H1 (cell line): ENCODE results near the gene SBF1. TPM values are rescaled to one million over a fixed set of nuclear protein-coding genes. Genes with fewer than 3 reads are reported as not detected.

Experiments
- CTCF ChIA-PET: fragments of 300-600 bp; sonication (Branson Sonifier 250); formaldehyde crosslinking; loops from one replicate; lab custom pipeline; 2021; ENCODE audit not compliant: partially characterized antibody; lab: Charles Lee
- POLR2A ChIA-PET: fragments of 300-600 bp; sonication (Branson Sonifier 250); formaldehyde crosslinking; loops from one replicate; lab custom pipeline; 2021; ENCODE audit warnings: inconsistent platforms; ENCODE audit not compliant: partially characterized antibody; lab: Charles Lee
- DNase-seq, 2 experiments: peaks; one replicate each; pipeline versions ENCODE4 v3.0.0 to v3.0.0-alpha.2; 2010 to 2022; ENCODE audit warnings: low spot score in 2 of 2, low read depth in 1 of 2, mixed read lengths in 1 of 2
- FAIRE-seq: peaks from 2 replicates; lab custom pipeline; 2011; peaks lifted over from hg19 to GRCh38; lab: Jason Lieb, UNC
- H2AFZ ChIP-seq: 2 replicates; pipeline ENCODE4 v1.8.1; 2012; ENCODE audit warnings: low read length, inconsistent platforms
- H2AK5ac ChIP-seq: 2 replicates; pipeline ENCODE4 v1.6.1; 2013; ENCODE audit warnings: low read depth, low read length
- H2BK120ac ChIP-seq: replicated peaks from 2 replicates; pipeline ENCODE3; 2013; ENCODE audit warnings: low read depth, low read length, inconsistent platforms
- H2BK12ac ChIP-seq: 2 replicates; pipeline ENCODE4 v1.6.1; 2013; ENCODE audit warnings: low read depth, low read length
- H2BK15ac ChIP-seq: 2 replicates; pipeline ENCODE4 v1.6.1; 2013; ENCODE audit warnings: low read length
- H2BK20ac ChIP-seq: 2 replicates; pipeline ENCODE4 v1.6.1; 2013; ENCODE audit warnings: low read length
- H2BK5ac ChIP-seq: 2 replicates; pipeline ENCODE4 v1.6.1; 2013; ENCODE audit warnings: low read depth, low read length
- H3K14ac ChIP-seq: 2 replicates; pipeline ENCODE4 v1.6.1; 2013; ENCODE audit warnings: inconsistent platforms; ENCODE audit not compliant: insufficient read length
- H3K18ac ChIP-seq: 2 replicates; pipeline ENCODE4 v1.6.1; 2013; ENCODE audit warnings: low read length; ENCODE audit errors: extremely low read depth
- H3K23ac ChIP-seq: 2 replicates; pipeline ENCODE4 v1.6.1; 2013; ENCODE audit warnings: inconsistent platforms; ENCODE audit not compliant: insufficient read length
- H3K23me2 ChIP-seq: 2 replicates; pipeline ENCODE4 v1.6.1; 2013; ENCODE audit warnings: low read depth, low read length
- H3K27ac ChIP-seq: 2 replicates; pipeline ENCODE4 v1.6.1; 2011; ENCODE audit warnings: low read depth, low read length, inconsistent platforms
- H3K27me3 ChIP-seq, 4 experiments: replicated peaks in 1 of 4; 1 replicate in 1 of 4; 2 replicates in 3 of 4; pipeline versions ENCODE4 v1.6.1 to v1.8.1; 2011 to 2013; ENCODE audit warnings: low read length in 3 of 4, mild to moderate bottlenecking in 3 of 4, inconsistent platforms in 2 of 4, mixed read lengths in 2 of 4, moderate library complexity in 1 of 4; ENCODE audit not compliant: control insufficient read depth in 3 of 4, insufficient read depth in 3 of 4; ENCODE audit errors: extremely low read depth in 1 of 4
- H3K36me3 ChIP-seq, 4 experiments: 2 replicates each; pipeline versions ENCODE4 v1.6.1 to v1.8.1; 2011 to 2013; ENCODE audit warnings: mild to moderate bottlenecking in 4 of 4, low read length in 3 of 4, moderate library complexity in 2 of 4, control low read depth in 1 of 4, inconsistent platforms in 1 of 4; ENCODE audit not compliant: insufficient read depth in 4 of 4, control insufficient read depth in 2 of 4
- H3K4ac ChIP-seq: replicated peaks from 2 replicates; pipeline ENCODE3; 2013; ENCODE audit warnings: low read length, low read depth, mixed read lengths, inconsistent platforms; ENCODE audit not compliant: insufficient read length
- H3K4me1 ChIP-seq, 4 experiments: replicated peaks in 1 of 4; 1 replicate in 1 of 4; 2 replicates in 3 of 4; pipeline versions ENCODE4 v1.6.1 to v1.8.1; 2011 to 2013; ENCODE audit warnings: low read length in 3 of 4, inconsistent platforms in 2 of 4, mixed read lengths in 1 of 4; ENCODE audit not compliant: insufficient read depth in 4 of 4, control insufficient read depth in 3 of 4
- H3K4me2 ChIP-seq, 2 experiments: 2 replicates each; pipeline versions ENCODE4 v1.6.1 to v1.8.1; 2011 to 2013; ENCODE audit warnings: low read depth in 2 of 2, low read length in 2 of 2, control low read depth in 1 of 2, inconsistent platforms in 1 of 2, mild to moderate bottlenecking in 1 of 2; ENCODE audit not compliant: insufficient read depth in 1 of 2
- H3K4me3 ChIP-seq, 4 experiments: fragments of 200-600, 300-600 bp in 1 of 4; sonication (generic), shearing (Covaris generic), sonication (Bioruptor Twin) in 1 of 4; 2 replicates each; pipeline versions ENCODE4 v1.5.1 to v1.8.1; 2011 to 2016; ENCODE audit warnings: low read length in 4 of 4, low read depth in 3 of 4, control low read depth in 2 of 4, inconsistent platforms in 2 of 4, mild to moderate bottlenecking in 2 of 4, mixed read lengths in 1 of 4, moderate library complexity in 1 of 4; ENCODE audit not compliant: insufficient read depth in 2 of 4; ENCODE audit errors: extremely low read depth in 1 of 4
- H3K56ac ChIP-seq: replicated peaks from 2 replicates; pipeline ENCODE3; 2013; ENCODE audit warnings: low read depth, mild to moderate bottlenecking, mixed read lengths, low read length, inconsistent platforms; ENCODE audit not compliant: insufficient read length
- H3K79me1 ChIP-seq: 2 replicates; pipeline ENCODE4 v1.6.1; 2013; ENCODE audit warnings: low read depth, low read length, control low read depth
- H3K79me2 ChIP-seq, 2 experiments: 2 replicates each; pipeline versions ENCODE4 v1.6.1 to v1.8.1; 2012 to 2013; ENCODE audit warnings: low read length in 2 of 2, mild to moderate bottlenecking in 2 of 2, inconsistent platforms in 1 of 2; ENCODE audit not compliant: insufficient read depth in 2 of 2, control insufficient read depth in 1 of 2
- H3K9ac ChIP-seq, 4 experiments: replicated peaks in 1 of 4; 1 replicate in 1 of 4; 2 replicates in 3 of 4; pipeline versions ENCODE4 v1.6.1 to v1.8.1; 2011 to 2013; ENCODE audit warnings: low read depth in 3 of 4, low read length in 3 of 4, control low read depth in 2 of 4, mild to moderate bottlenecking in 2 of 4, moderate library complexity in 2 of 4, inconsistent platforms in 1 of 4; ENCODE audit errors: extremely low read depth in 1 of 4
- H3K9me3 ChIP-seq, 2 experiments: 2 replicates each; pipeline versions ENCODE4 v1.6.1 to v1.8.1; 2012 to 2013; ENCODE audit warnings: mild to moderate bottlenecking in 2 of 2, moderate library complexity in 2 of 2, control low read depth in 1 of 2, inconsistent platforms in 1 of 2, low read depth in 1 of 2, low read length in 1 of 2, mixed read lengths in 1 of 2; ENCODE audit not compliant: insufficient read depth in 2 of 2
- H4K20me1 ChIP-seq, 2 experiments: replicated peaks in 1 of 2; 2 replicates each; pipeline versions ENCODE3 to v1.8.1; 2011 to 2013; ENCODE audit warnings: inconsistent platforms in 2 of 2, low read length in 2 of 2, mild to moderate bottlenecking in 1 of 2; ENCODE audit not compliant: insufficient read depth in 2 of 2, control insufficient read depth in 1 of 2
- H4K5ac ChIP-seq: 2 replicates; pipeline ENCODE4 v1.6.1; 2013; ENCODE audit warnings: low read length, low read depth, mixed read lengths, inconsistent platforms; ENCODE audit not compliant: insufficient read length
- H4K8ac ChIP-seq: 2 replicates; pipeline ENCODE4 v1.8.0; 2013; ENCODE audit warnings: mild to moderate bottlenecking, moderate library complexity, low read length, inconsistent platforms; ENCODE audit not compliant: insufficient read depth; ENCODE audit errors: extremely low read depth
- H4K91ac ChIP-seq: replicated peaks from 2 replicates; pipeline ENCODE3; 2013; ENCODE audit warnings: low read length, mixed read lengths, inconsistent platforms; ENCODE audit not compliant: insufficient read length
- BCL11A ChIP-seq, 2 experiments: IDR thresholded peaks; one replicate each; pipeline ENCODE4 v1.6.1; 2011; ENCODE audit warnings: low read depth in 2 of 2, low read length in 2 of 2, mild to moderate bottlenecking in 2 of 2
- KDM1A ChIP-seq: fragments of 200-600, 300-600 bp; sonication (generic); IDR thresholded peaks from 2 replicates; pipeline ENCODE4 v1.7.1; 2016; ENCODE audit warnings: mild to moderate bottlenecking, low read length, borderline replicate concordance
- NANOG ChIP-seq: IDR thresholded peaks from 2 replicates; pipeline ENCODE4 v1.6.1; 2011; ENCODE audit warnings: low read length, low read depth, mild to moderate bottlenecking, inconsistent platforms; ENCODE audit not compliant: insufficient read depth, poor library complexity, severe bottlenecking
- RBBP5 ChIP-seq: IDR thresholded peaks from 2 replicates; pipeline ENCODE4 v1.7.1; 2012; ENCODE audit warnings: low read depth, mild to moderate bottlenecking, inconsistent platforms, low read length, moderate library complexity, borderline replicate concordance
- SIN3A ChIP-seq, 2 experiments: IDR thresholded peaks in 1 of 2; conservative IDR thresholded peaks in 1 of 2; 2 replicates each; pipeline ENCODE4 v1.6.1; 2011 to 2012; ENCODE audit warnings: low read length in 2 of 2, improper control_type of control experiment in 1 of 2, low read depth in 1 of 2, mild to moderate bottlenecking in 1 of 2
- WGBS, 2 experiments: shearing (Covaris generic) in 1 of 2; methylation state at CpG; one replicate each; pipeline versions ENCODE4 v1.1.6 to v1.1.7; 2013 to 2015; ENCODE audit warnings: low lambda C conversion rate in 2 of 2, mixed read lengths in 2 of 2, inconsistent platforms in 1 of 2, low coverage in 1 of 2, missing lambda C conversion rate in 1 of 2; ENCODE audit not compliant: insufficient replicate concordance in 2 of 2, insufficient coverage in 1 of 2, insufficient read length in 1 of 2; ENCODE audit errors: extremely low coverage in 1 of 2, missing lambda C conversion rate in 1 of 2; 5-methylcytosine and 5-hydroxymethylcytosine counted together
- polyA plus RNA-seq, 7 experiments: library from polyadenylated mRNA; depleted of rRNA in 3 of 7; stranded (reverse) in 5 of 7; unstranded in 2 of 7; fragments of >200 nt in 5 of 7; fragments of 200-250 nt in 2 of 7; gene quantifications; 1 replicate in 5 of 7; 2 replicates in 1 of 7; 4 replicates in 1 of 7; pipeline versions ENCODE4 v1.2.1 to v1.2.3, GENCODE V29; 2011 to 2013; ENCODE audit warnings: missing spikeins in 2 of 7, mixed read lengths in 2 of 7
- total RNA-seq: library from RNA; stranded (reverse); fragmentation: NEBNext Ultra II Directional; extraction: Animal tissue kit (Norgen Biotek cat#: 25700); gene quantifications from 2 replicates; pipeline ENCODE4 v1.2.1, GENCODE V29; 2021

Gene SBF1
- total and polyA plus RNA-seq, 2 of the 8 experiments (the other 6 are each of a cell fraction or from before 2014, with no cell fraction given) = 29.1 to 71.5 TPM

GRCh38 chr22:50443801-50444625, 30.8 kb downstream of the SBF1 start:
- WGBS, 2 experiments = 89% methylated on average over 25 of the region's 28 CpGs; no CpG with 5 or more reads in 1 of the 2 experiments
- no peak overlapping the region for H3K27ac ChIP-seq

More at GRCh38 chr22:50443801-50444625, 30.8 kb downstream of the SBF1 start:
- H4K91ac ChIP-seq = no peak overlapping the region
- H3K18ac ChIP-seq = no peak overlapping the region
- peaks cover 17% of the 10 kb centered on the region in 2 experiments for H4K20me1 ChIP-seq
- H3K4me1 ChIP-seq = peaks cover 0 to 9% (median 4%) of the 10 kb centered on the region in 4 experiments; a peak in 5 of 7 replicates
- no peak overlapping the region for H2BK20ac ChIP-seq
- no peak overlapping the region for H2BK120ac ChIP-seq
- H4K5ac ChIP-seq = no peak overlapping the region
- no peak overlapping the region for H3K14ac ChIP-seq
- H3K79me1 ChIP-seq = no peaks in the 10 kb centered on the region
- no peaks in the 10 kb centered on the region for H3K23me2 ChIP-seq
- H3K4ac ChIP-seq = no peak overlapping the region
- DNase-seq (no peak), FAIRE-seq (no peak)
- no peaks in the 10 kb centered on the region for H3K79me2 ChIP-seq
- H2BK5ac ChIP-seq = no peak overlapping the region
- no peak overlapping the region; the same call in 1 of the 2 replicates for H4K8ac ChIP-seq
- POLR2A ChIA-PET = interaction anchor here (0.5 to 2.8 kb wide), 9 partner anchors 13 to 200 kb away, joined by 3 to 9 read pairs (median 5); partner anchors contain the start of genes LMF2, NCAPH2, SCO2 and TUBGCP6
- H3K9ac ChIP-seq = no peak overlapping the region
- no peak overlapping the region for H3K56ac ChIP-seq
- no peak overlapping the region for H2BK12ac ChIP-seq
- H2AFZ ChIP-seq = no peak overlapping the region
- H3K4me2 ChIP-seq = no peak overlapping the region
- no peak overlapping the region for H2BK15ac ChIP-seq
- peaks cover 7 to 31% (median 18%) of the 10 kb centered on the region in 4 experiments for H3K36me3 ChIP-seq
- H3K9me3 ChIP-seq = no peaks in the 10 kb centered on the region
- TF ChIP-seq SIN3A (conservative IDR thresholded peaks at IDR 0.05 in 1 of 2, IDR thresholded peaks at IDR 0.05 in 1 of 2; ENCODE audit: low read depth in 1 of 2, low read length in 2 of 2) (no peak), BCL11A (IDR thresholded peaks at IDR 0.05; ENCODE audit: low read depth in 2 of 2, low read length in 2 of 2) (no peak), NANOG (no peak), KDM1A (no peak), RBBP5 (no peak)
- H3K27me3 ChIP-seq = no peaks in the 10 kb centered on the region
- H2AK5ac ChIP-seq = no peak overlapping the region
- H3K4me3 ChIP-seq = no peak overlapping the region
- CTCF ChIA-PET = interaction anchor here (0.6 to 1.9 kb wide), 7 partner anchors 13 to 177 kb away, joined by 3 to 5 read pairs (median 3); no protein-coding TSS in a partner anchor
- no peak overlapping the region for H3K23ac ChIP-seq
